HepG2 (cell line): ENCODE data around the gene ACAP2. TPM values are rescaled to one million over a fixed set of nuclear protein-coding genes. Genes with fewer than 3 reads are reported as not detected.

Experiments
- ATAC-seq: fragments of 200-7000 bp; cut with Tn5 transposase; 3 replicates; pipeline ENCODE4 v1.9.1; 2020; ENCODE audit warnings: mild to moderate bottlenecking, moderate library complexity
- BruUV-seq: library from RNA; stranded (reverse); fragments of 400-500 nt; replicated peaks from 2 replicates; lab custom pipeline; 2021; lab: Mats Ljungman, UMichigan
- CTCF ChIA-PET: fragments of 300-600 bp; formaldehyde crosslinking; extraction: SDS; loops from one replicate; lab custom pipeline; 2021; ENCODE audit warnings: low total read pairs, inconsistent platforms, low intra/inter-chr PET ratio; lab: Yijun Ruan, JAX
- POLR2A ChIA-PET: fragments of 350-600 bp; sonication (Branson Sonifier 250); formaldehyde crosslinking; loops from one replicate; lab custom pipeline; 2020; ENCODE audit warnings: antibody characterized with exemption, inconsistent platforms; lab: Yijun Ruan, JAX
- DNase-seq: peaks from one replicate; pipeline ENCODE4 v3.0.0-alpha.2; 2015; ENCODE audit warnings: low spot score
- FAIRE-seq: peaks from 3 replicates; lab custom pipeline; 2011; peaks lifted over from hg19 to GRCh38; lab: Jason Lieb, UNC
- H2AFZ ChIP-seq: one replicate; pipeline ENCODE4 v1.6.1; 2011; ENCODE audit warnings: low read length, inconsistent platforms
- H3K27ac ChIP-seq: fragments of 300-600 bp; 3 replicates; pipeline ENCODE4 v1.8.0; 2011; ENCODE audit warnings: mixed run types, mild to moderate bottlenecking, mixed read lengths, low read length, inconsistent platforms; ENCODE audit not compliant: insufficient read depth; ENCODE audit errors: extremely low read length
- H3K27me3 ChIP-seq, 2 experiments: fragments of 200-600 bp in 1 of 2; 2 replicates in 1 of 2; 3 replicates in 1 of 2; pipeline versions ENCODE4 v1.6.0 to v1.8.0; 2011; ENCODE audit warnings: low read length in 2 of 2, mild to moderate bottlenecking in 2 of 2, moderate library complexity in 2 of 2, inconsistent platforms in 1 of 2; ENCODE audit not compliant: insufficient read depth in 2 of 2, control insufficient read depth in 1 of 2
- H3K36me3 ChIP-seq, 2 experiments: fragments of 200-600 bp in 1 of 2; replicated peaks in 1 of 2; 2 replicates in 1 of 2; 3 replicates in 1 of 2; pipeline versions ENCODE4 v1.5.1 to v1.8.0; 2011; ENCODE audit warnings: low read length in 2 of 2, inconsistent platforms in 1 of 2; ENCODE audit not compliant: insufficient read depth in 2 of 2, control insufficient read depth in 1 of 2
- H3K4me1 ChIP-seq: 2 replicates; pipeline ENCODE4 v1.5.1; 2012; ENCODE audit warnings: low read length, inconsistent platforms; ENCODE audit not compliant: insufficient read depth
- H3K4me2 ChIP-seq: 2 replicates; pipeline ENCODE4 v1.6.0; 2011; ENCODE audit warnings: low read depth, low read length, inconsistent platforms
- H3K4me3 ChIP-seq, 3 experiments: fragments of 200-600 bp in 1 of 3; sonication (generic), shearing (Covaris generic) in 1 of 3; replicated peaks in 1 of 3; 2 replicates each; pipeline ENCODE4 v1.5.1; 2011 to 2016; ENCODE audit warnings: low read length in 3 of 3, inconsistent platforms in 2 of 3, low read depth in 2 of 3, mild to moderate bottlenecking in 2 of 3, control low read depth in 1 of 3, mixed read lengths in 1 of 3; ENCODE audit not compliant: insufficient read depth in 1 of 3
- H3K79me2 ChIP-seq: one replicate; pipeline ENCODE4 v1.6.1; 2011; ENCODE audit warnings: low read length, inconsistent platforms; ENCODE audit not compliant: insufficient read depth
- H3K9ac ChIP-seq: 2 replicates; pipeline ENCODE4 v1.6.0; 2011; ENCODE audit warnings: mild to moderate bottlenecking, low read depth, low read length, inconsistent platforms; ENCODE audit not compliant: insufficient read depth
- H3K9me3 ChIP-seq: 2 replicates; pipeline ENCODE4 v1.5.1; 2012; ENCODE audit warnings: mild to moderate bottlenecking, low read length
- H4K20me1 ChIP-seq: 2 replicates; pipeline ENCODE4 v1.6.0; 2011; ENCODE audit warnings: inconsistent platforms, mild to moderate bottlenecking, low read length, moderate library complexity; ENCODE audit not compliant: insufficient read depth
- MAFK ChIP-seq, 2 experiments: IDR thresholded peaks in 1 of 2; conservative IDR thresholded peaks in 1 of 2; 2 replicates each; pipeline ENCODE4 v1.6.1; 2011; ENCODE audit warnings: improper control_type of control experiment in 2 of 2, low read length in 2 of 2
- ZSCAN30 ChIP-seq: sonication (generic); formaldehyde crosslinking; IDR thresholded peaks from 2 replicates; pipeline ENCODE4 v1.5.0; 2020; ENCODE audit warnings: mild to moderate bottlenecking, missing genetic modification reagents
- WGBS: methylation state at CpG from one replicate; pipeline ENCODE4 v1.1.6; 2017; ENCODE audit warnings: low lambda C conversion rate; 5-methylcytosine and 5-hydroxymethylcytosine counted together
- in situ Hi-C: cut with HindIII; loops from 2 replicates; pipeline ENCODE4 v1.10.0; 2017; ENCODE audit warnings: low pct_unique_long_range_greater_than_20kb; ENCODE audit not compliant: extremely low pct_ligation_motif_present
- intact Hi-C: fragments of 100-400 bp; cut with micrococcal nuclease; formaldehyde crosslinking; loops from one replicate; pipeline ENCODE4 v1.10.0; 2022; ENCODE audit not compliant: unreplicated experiment
- polyA plus RNA-seq, 8 experiments: library from polyadenylated mRNA; depleted of rRNA in 3 of 8; stranded (reverse) in 7 of 8; unstranded in 1 of 8; fragments of >200 nt; fragmentation: Illumina TruSeq in 4 of 8; extraction: Trizol in 4 of 8; gene quantifications; 2 replicates each; pipeline versions ENCODE4 v1.2.1 to v1.2.3, GENCODE V29; 2011 to 2016; ENCODE audit warnings: low read depth in 4 of 8, missing spikeins in 1 of 8, mixed read lengths in 1 of 8; ENCODE audit not compliant: insufficient read depth in 1 of 8
- total RNA-seq, 5 experiments: library from RNA; depleted of rRNA; stranded (reverse); fragments of >200 nt; fragmentation: Illumina TruSeq; extraction: Trizol; gene quantifications; 2 replicates each; pipeline ENCODE4 v1.2.3, GENCODE V29; 2016; ENCODE audit warnings: low read depth in 1 of 5
- TF ChIP-seq, protein P1 (sequence below): sonication (generic); formaldehyde crosslinking; IDR thresholded peaks from 2 replicates; pipeline ENCODE4 v1.5.0; 2020; ENCODE audit warnings: missing genetic modification reagents
- TF ChIP-seq, protein P2 (sequence below): sonication (generic); formaldehyde crosslinking; IDR thresholded peaks from 2 replicates; pipeline ENCODE4 v1.4.0; 2020; ENCODE audit warnings: mild to moderate bottlenecking, missing genetic modification reagents, borderline replicate concordance

ACAP2 gene
- total and polyA plus RNA-seq, 2 of the 13 experiments (the other 11 are each of a cell fraction or from before 2014, with no cell fraction given) = 7.3 to 23.9 TPM

DNA sequence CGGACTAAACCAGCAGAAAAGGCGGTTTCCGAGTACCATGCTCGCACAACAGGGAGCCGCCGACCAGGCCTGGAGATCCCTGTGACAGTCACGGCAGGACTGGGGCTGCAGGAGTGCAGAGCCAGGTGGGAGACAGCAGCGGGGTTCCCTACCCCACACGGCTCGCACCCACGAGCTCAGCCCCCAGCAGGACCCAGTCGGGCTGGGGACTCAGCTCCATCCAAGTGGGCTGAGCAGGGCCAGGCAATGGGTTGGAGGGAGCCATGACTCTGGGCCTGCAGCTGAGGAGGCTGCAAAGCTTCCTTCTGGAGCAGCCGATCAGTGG lies 187.7 kb downstream of the ACAP2 start:
- Histone ChIP-seq H4K20me1 (no peaks in the 10 kb centered on the region), H3K4me2 (no peak overlapping the region), H3K4me3 (no peak overlapping the region), H3K36me3 (peaks cover 0 to 2% of the 10 kb centered on the region in 2 experiments; a peak in 2 of 5 replicates), H3K27ac (no peak overlapping the region), H3K9ac (no peak overlapping the region), H3K9me3 (no peaks in the 10 kb centered on the region), H3K79me2 (peaks cover 25% of the 10 kb centered on the region), H3K27me3 (no peaks in the 10 kb centered on the region), H3K4me1 (peaks cover 20% of the 10 kb centered on the region), H2AFZ (no peak overlapping the region)
- BruUV-seq = no TSS peak
- TF ChIP-seq ZSCAN30 (no peak), MAFK (conservative IDR thresholded peaks at IDR 0.05 in 1 of 2, IDR thresholded peaks at IDR 0.05 in 1 of 2; ENCODE audit: low read length in 2 of 2) (no peak)
- TF ChIP-seq, protein P1, sequence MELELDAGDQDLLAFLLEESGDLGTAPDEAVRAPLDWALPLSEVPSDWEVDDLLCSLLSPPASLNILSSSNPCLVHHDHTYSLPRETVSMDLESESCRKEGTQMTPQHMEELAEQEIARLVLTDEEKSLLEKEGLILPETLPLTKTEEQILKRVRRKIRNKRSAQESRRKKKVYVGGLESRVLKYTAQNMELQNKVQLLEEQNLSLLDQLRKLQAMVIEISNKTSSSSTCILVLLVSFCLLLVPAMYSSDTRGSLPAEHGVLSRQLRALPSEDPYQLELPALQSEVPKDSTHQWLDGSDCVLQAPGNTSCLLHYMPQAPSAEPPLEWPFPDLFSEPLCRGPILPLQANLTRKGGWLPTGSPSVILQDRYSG = no peak
- TF ChIP-seq, protein P2, sequence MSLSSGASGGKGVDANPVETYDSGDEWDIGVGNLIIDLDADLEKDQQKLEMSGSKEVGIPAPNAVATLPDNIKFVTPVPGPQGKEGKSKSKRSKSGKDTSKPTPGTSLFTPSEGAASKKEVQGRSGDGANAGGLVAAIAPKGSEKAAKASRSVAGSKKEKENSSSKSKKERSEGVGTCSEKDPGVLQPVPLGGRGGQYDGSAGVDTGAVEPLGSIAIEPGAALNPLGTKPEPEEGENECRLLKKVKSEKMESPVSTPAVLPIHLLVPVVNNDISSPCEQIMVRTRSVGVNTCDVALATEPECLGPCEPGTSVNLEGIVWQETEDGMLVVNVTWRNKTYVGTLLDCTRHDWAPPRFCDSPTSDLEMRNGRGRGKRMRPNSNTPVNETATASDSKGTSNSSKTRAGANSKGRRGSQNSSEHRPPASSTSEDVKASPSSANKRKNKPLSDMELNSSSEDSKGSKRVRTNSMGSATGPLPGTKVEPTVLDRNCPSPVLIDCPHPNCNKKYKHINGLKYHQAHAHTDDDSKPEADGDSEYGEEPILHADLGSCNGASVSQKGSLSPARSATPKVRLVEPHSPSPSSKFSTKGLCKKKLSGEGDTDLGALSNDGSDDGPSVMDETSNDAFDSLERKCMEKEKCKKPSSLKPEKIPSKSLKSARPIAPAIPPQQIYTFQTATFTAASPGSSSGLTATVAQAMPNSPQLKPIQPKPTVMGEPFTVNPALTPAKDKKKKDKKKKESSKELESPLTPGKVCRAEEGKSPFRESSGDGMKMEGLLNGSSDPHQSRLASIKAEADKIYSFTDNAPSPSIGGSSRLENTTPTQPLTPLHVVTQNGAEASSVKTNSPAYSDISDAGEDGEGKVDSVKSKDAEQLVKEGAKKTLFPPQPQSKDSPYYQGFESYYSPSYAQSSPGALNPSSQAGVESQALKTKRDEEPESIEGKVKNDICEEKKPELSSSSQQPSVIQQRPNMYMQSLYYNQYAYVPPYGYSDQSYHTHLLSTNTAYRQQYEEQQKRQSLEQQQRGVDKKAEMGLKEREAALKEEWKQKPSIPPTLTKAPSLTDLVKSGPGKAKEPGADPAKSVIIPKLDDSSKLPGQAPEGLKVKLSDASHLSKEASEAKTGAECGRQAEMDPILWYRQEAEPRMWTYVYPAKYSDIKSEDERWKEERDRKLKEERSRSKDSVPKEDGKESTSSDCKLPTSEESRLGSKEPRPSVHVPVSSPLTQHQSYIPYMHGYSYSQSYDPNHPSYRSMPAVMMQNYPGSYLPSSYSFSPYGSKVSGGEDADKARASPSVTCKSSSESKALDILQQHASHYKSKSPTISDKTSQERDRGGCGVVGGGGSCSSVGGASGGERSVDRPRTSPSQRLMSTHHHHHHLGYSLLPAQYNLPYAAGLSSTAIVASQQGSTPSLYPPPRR (CRISPR knock-in tag) = no peak
- in situ Hi-C loops (loop anchor here (5.0 to 10.0 kb wide), 2 partner anchors 250 to 583 kb away; partner anchors contain the start of gene LSG1), intact Hi-C loops (no loop called here)
- FAIRE-seq = no peak
- WGBS = 100% methylated on average over 3 of the region's 13 CpGs
- CTCF ChIA-PET = no interaction called here
- no peak for DNase-seq
- POLR2A ChIA-PET = interaction anchor here (0.6 kb wide), 1 partner anchor 256 kb away, joined by 3 read pairs; no protein-coding TSS in a partner anchor
- no peak for ATAC-seq
